GM12875 (cell line): Measurements from ENCODE around the gene IMP4.

ENCODE experiments used
- H3K4me3 ChIP-seq: one replicate; pipeline ENCODE4 v1.5.1; 2011; ENCODE audit warnings: low read depth, low read length, control low read depth
- CTCF ChIP-seq: IDR thresholded peaks from 2 replicates; pipeline ENCODE4 v1.5.1; 2011; ENCODE audit warnings: low read depth, mild to moderate bottlenecking, control low read depth, inconsistent platforms, low read length, moderate library complexity, borderline replicate concordance; ENCODE audit not compliant: insufficient read depth

The IMP4 gene

GRCh38 chr2:130387071-130387400, 44.3 kb downstream of the IMP4 start:
- no peak overlapping the region for H3K4me3 ChIP-seq
- no peak for TF ChIP-seq CTCF

- H3K4me3 ChIP-seq = no peak overlapping the region
- TF ChIP-seq CTCF = no peak
These were observed 45.1 kb downstream of the IMP4 start for GRCh38 chr2:130387804-130388203.

GRCh38 chr2:130388221-130388907, 45.7 kb downstream of the IMP4 start:
- no peak overlapping the region for H3K4me3 ChIP-seq
- TF ChIP-seq CTCF = no peak

- TF ChIP-seq CTCF = no peak
- H3K4me3 ChIP-seq = no peak overlapping the region
These were observed 46.7 kb downstream of the IMP4 start for GRCh38 chr2:130389358-130389757.

- H3K4me3 ChIP-seq = no peak overlapping the region
- no peak for TF ChIP-seq CTCF
These were observed 47.1 kb downstream of the IMP4 start for GRCh38 chr2:130389783-130390182.

GRCh38 chr2:130390460-130391057, 47.9 kb downstream of the IMP4 start:
- H3K4me3 ChIP-seq = peak overlapping the region; percentile 63
- no peak for TF ChIP-seq CTCF
